Measurements from ENCODE around the gene DDA1.
"Not testable (repeated sequence)": the region's sequence is repeated elsewhere in the genome, so short reads cannot be mapped to it uniquely, and the experiment has no call there.

Gene DDA1

DNA sequence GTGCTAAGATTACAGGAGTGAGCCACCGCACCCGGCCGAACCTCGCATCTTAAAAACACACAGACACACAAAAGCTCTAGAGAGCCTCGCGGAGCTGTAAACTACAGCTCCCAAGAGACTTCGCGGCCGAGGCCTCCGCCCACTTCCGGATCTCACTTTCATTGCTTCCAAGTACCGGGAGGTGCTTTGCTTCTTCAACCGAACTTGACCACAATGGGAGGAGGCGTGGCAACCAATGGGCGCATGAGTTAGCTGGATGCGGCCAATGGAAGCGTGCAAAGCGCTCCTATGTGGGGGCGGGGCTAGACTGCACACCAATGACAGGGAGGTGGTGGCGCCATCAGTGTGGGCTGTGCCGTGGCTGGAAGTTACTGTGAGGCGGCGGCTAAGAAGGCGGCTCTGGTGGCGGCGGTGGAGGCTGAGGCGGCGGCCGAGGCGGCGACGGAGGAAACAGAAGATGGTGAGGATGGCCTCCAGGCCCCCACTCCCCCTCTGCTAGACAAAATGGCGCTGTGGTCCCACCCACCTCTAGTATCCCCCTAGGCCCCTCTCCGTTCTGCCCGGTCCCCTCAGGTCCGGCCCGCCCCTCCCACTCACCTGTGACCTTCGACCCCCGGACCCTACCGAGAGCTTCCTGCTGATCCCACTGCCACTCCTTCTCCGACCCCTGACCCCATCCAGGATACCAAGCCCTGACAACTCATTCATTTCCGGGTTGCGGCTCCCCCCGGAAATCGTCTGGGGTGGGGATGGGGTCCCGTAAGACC lies at the start of gene DDA1:
DDA1 (plus strand) TSS at position 366 of the 767 bp plus-strand sequence; CDS start at position 458, 92 bp downstream.
- peak; percentile 96 for DNase-seq (ENCODE audit: low read depth)

DNA sequence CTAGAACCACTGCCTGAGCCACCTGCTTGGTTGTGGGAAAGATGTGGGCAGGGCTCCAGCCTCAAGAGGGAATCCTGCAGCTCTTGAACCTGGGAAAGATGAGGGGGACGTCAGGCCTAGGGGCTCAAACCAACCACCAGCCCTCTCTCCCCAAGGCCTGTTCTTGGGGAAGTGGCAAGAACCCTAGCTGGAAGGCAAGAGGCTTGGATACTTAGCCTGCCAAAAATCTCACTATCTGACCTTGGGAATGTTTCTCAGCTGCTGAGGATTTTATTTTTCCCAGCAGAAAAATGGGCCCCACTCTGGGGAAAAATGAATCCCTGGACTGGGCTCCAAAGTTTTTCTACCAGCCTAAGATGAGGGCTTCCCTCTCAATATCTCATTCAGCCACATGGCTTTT lies 49.4 kb upstream of the DDA1 start:
- DNase-seq (ENCODE audit: low read depth) = no peak

- no peak for DNase-seq (ENCODE audit: low read depth)
Observed at GRCh38 chr19:17260842-17261325, 48.5 kb upstream of the DDA1 start.

- DNase-seq (ENCODE audit: low read depth) = no peak
Observed at GRCh38 chr19:17262557-17262956, 46.8 kb upstream of the DDA1 start.

- no peak for DNase-seq (ENCODE audit: low read depth)
Observed at GRCh38 chr19:17263712-17264640, 45.4 kb upstream of the DDA1 start.

GRCh38 chr19:17264641-17264979 lies 44.8 kb upstream of the DDA1 start, which contains the start of gene USHBP1:
USHBP1 (minus strand) TSS chr19:17264745; CDS start chr19:17264299, 446 bp downstream.
- DNase-seq (ENCODE audit: low read depth) = no peak

GRCh38 chr19:17266026-17266425 lies 43.3 kb upstream of the DDA1 start:
- no peak for DNase-seq (ENCODE audit: low read depth)

DNA sequence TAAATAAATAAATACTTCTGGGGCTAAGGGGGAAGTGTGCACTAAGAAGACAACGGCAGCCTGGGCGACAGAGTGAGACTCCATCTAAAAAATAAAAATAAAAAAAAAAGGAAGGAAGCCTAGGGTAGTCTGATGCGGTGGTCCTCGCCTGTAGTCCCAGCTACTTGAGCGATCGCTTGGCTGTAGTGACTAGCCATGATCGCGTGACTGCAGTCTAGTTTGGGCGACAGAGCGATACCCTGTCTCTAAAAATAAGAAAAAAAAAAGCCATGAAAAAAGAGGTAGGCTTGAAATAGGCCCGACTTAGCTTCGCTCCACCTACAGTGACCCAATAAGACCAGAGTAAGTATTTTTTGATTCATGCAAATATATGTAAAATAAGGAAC lies 42.8 kb upstream of the DDA1 start:
- DNase-seq (ENCODE audit: low read depth) = no peak

- peak; percentile 95 for DNase-seq (ENCODE audit: low read depth)
Observed at GRCh38 chr19:17266975-17267788, 42.2 kb upstream of the DDA1 start, which contains the start of gene BABAM1. BABAM1 (plus strand) TSS chr19:17267443; CDS start chr19:17268807, 1,364 bp downstream.

DNA sequence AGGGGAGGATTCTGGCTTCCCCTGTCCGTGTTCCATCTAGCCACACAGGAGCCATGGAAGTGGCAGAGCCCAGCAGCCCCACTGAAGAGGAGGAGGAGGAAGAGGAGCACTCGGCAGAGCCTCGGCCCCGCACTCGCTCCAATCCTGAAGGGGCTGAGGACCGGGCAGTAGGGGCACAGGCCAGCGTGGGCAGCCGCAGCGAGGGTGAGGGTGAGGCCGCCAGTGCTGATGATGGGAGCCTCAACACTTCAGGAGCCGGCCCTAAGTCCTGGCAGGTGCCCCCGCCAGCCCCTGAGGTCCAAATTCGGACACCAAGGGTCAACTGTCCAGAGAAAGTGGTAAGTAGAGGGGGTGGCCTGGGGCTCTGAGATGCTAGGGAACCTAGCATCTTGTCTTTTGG lies 40.6 kb upstream of the DDA1 start:
- no peak for DNase-seq (ENCODE audit: low read depth)

DNA sequence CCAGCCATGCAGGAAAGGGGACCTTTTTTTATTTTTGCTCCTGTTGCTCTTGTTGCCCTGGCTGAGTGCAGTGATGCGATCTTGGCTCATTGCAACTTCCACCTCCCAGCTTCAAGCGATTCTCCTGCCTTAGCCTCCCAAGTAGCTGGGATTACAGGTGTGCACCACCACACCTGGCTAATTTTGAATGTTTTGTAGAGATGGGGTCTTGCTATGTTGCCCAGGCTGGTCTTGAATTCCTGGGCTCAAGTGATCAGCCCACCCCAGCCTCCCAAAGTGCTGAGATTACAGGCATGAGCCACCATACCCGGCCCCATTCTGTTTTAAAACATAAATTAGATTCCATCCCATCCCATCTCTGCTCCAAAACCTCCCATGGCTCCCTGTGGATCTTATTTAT lies 34.5 kb upstream of the DDA1 start:
- DNase-seq (ENCODE audit: low read depth) = not testable (repeated sequence)

GRCh38 chr19:17275441-17276175 lies 33.8 kb upstream of the DDA1 start:
- no peak for DNase-seq (ENCODE audit: low read depth)

GRCh38 chr19:17279436-17279835 lies 29.9 kb upstream of the DDA1 start:
- DNase-seq (ENCODE audit: low read depth) = no peak

DNA sequence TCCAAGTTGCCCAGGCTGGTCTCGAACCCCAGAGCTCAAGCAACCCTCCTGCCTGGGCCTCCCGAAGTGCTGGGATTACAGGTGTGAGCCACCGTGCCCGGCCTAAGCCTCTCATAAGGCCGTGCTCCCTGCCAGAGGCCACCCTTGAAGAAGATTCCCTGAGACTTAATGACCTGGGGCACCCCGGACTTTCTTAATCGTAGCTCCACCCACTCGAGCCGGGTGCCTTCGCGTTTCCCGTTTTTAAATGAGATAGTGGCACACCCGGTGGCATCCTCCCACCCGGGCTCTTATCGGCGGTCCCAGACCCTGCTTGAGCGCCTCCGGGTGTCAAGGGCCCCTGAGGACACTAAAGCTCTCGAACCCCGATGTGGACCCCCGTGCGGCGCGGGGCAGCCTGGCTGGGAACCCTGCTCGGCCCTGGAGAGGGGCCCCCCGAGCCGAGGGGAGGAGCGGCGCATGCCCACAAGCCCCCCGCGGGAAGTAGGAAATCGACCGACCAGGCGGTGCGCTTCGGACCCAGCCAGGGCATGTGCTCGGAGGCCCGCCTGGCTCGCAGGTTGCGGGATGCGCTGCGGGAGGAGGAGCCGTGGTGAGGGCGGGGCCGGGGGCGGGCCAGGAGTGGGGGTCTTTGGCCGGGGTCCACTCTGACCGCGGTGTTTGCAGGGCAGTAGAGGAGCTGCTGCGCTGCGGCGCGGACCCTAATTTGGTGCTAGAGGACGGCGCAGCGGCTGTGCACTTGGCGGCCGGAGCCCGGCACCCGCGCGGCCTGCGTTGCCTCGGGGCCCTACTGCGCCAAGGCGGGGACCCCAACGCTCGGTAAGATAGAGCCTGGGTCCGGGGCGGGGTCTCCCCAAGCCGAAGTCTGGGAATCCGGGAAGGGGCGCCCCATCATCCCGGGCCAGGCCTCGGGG lies 27.7 kb upstream of the DDA1 start, which contains the start of gene ANKLE1:
ANKLE1 (plus strand) TSS at position 511 of the 914 bp plus-strand sequence; CDS start at position 531, 20 bp downstream.
- DNase-seq (ENCODE audit: low read depth) = no peak

GRCh38 chr19:17282488-17283125 lies 26.8 kb upstream of the DDA1 start:
- DNase-seq (ENCODE audit: low read depth) = no peak

DNA sequence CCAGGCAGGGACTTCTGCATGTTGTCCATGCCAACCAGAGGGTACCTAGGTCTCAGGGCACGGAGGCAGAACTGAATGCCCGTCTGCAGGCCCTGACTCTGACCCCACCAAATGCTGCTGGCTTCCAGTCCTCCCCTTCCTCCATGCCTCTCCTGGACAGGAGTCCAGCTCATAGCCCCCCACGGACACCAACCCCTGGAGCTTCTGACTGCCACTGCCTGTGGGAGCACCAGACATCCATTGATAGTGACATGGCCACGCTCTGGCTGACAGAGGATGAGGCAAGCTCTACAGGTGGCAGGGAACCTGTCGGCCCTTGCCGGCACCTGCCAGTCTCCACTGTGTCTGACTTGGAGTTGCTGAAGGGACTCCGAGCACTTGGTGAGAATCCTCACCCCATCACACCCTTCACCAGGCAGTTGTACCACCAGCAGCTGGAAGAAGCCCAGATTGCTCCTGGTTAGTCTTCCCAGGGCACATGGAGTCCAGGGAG lies 25.8 kb upstream of the DDA1 start:
- no peak for DNase-seq (ENCODE audit: low read depth)

DNA sequence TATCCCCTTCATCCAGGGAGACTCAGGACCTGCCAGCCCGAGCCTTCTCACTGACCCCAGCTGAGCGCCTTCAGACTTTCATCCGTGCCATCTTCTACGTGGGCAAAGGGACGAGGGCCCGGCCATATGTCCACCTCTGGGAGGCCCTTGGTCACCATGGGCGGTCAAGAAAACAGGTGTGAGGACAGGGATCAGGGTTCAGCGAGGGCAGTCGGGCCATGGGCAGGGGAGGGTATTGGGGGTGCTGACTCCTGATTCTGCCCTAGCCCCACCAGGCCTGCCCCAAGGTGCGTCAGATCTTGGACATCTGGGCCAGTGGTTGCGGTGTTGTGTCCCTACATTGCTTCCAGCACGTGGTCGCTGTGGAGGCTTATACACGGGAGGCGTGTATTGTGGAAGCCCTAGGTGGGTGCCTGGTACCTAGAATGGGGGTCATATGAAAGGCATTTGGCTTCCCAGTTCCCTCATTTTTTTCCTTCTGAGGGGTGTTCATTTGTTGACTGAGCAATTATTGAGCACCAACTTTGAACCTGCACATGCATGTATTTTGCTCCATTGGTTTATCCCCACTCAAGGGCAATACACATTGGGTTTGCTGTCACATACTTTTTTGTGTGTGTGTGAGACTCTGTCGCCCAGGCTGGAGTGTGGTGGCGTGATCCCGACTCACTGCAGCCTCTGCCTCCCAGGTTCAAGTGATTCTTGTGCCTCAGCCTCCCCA lies 23.8 kb upstream of the DDA1 start:
- no peak for DNase-seq (ENCODE audit: low read depth)

DNA sequence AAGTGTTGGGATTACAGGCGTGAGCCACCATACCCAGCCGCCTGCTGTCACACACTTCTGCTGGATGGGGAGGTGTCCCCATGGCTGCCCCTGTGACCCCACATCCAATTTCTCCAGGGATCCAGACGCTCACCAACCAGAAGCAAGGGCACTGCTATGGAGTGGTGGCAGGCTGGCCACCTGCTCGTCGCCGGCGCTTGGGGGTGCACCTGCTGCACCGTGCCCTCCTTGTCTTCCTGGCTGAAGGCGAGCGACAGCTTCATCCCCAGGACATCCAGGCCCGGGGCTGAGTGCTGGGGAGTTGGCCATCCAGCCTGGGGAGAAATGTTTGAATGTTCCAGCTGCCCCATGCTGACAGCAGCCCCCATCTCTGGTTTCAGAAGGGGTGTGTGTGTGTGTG lies 23.1 kb upstream of the DDA1 start:
- DNase-seq (ENCODE audit: low read depth) = no peak

DNA sequence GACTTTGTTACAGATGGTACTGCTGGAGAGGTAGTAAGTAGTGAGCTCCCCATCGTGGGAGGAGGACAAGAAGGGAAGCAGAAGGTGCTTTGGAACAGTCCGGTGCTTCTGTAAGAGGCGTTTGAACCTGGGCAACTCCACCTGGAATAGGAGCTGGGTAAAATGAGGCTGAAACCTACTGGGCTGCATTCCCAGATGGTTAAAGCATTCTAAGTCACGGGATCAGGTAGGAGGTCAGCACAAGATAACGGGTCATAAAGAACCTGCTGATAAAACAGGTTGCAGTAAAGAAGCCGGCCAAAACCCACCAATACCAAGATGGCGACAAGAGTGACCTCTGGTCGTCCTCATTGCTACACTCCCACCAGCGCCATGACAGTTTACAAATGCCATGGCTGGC lies 22.6 kb upstream of the DDA1 start:
- DNase-seq (ENCODE audit: low read depth) = no peak
